Thoracic aorta (tissue), 2 donors: ENCODE data around the gene SLCO4A1. TPM values are rescaled to one million over a fixed set of nuclear protein-coding genes. Genes with fewer than 3 reads are reported as not detected.

ENCODE experiments used
- ATAC-seq: fragments of 150-250 bp; one replicate; pipeline ENCODE4 v1.8.0; 2017; ENCODE audit warnings: low read depth; ENCODE audit not compliant: insufficient number of reproducible peaks, low FRiP score
- DNase-seq: peaks from one replicate; pipeline ENCODE4 v3.0.0-alpha.2; 2020; ENCODE audit warnings: low spot score
- H3K27ac ChIP-seq, 2 donors: fragments of 200-600 bp; sonication (generic); 1 replicate in 1 of 2; 2 replicates in 1 of 2; pipeline ENCODE4 v1.5.1; 2016; ENCODE audit warnings: mild to moderate bottlenecking in 2 of 2, moderate library complexity in 2 of 2
- H3K27me3 ChIP-seq: fragments of 200-600 bp; sonication (generic); replicated peaks from 2 replicates; pipeline ENCODE4 v1.6.0; 2016; ENCODE audit warnings: mild to moderate bottlenecking; ENCODE audit not compliant: insufficient read depth
- H3K36me3 ChIP-seq: fragments of 200-600 bp; sonication (generic); one replicate; pipeline ENCODE4 v1.5.1; 2016
- H3K4me1 ChIP-seq, 2 donors: fragments of 200-600 bp; sonication (generic); 1 replicate in 1 of 2; 2 replicates in 1 of 2; pipeline versions ENCODE4 v1.5.1 to v1.6.0; 2016; ENCODE audit warnings: low read depth in 2 of 2, mild to moderate bottlenecking in 1 of 2; ENCODE audit not compliant: control insufficient read depth in 1 of 2
- H3K4me3 ChIP-seq: fragments of 200-600 bp; sonication (generic); 2 replicates; pipeline ENCODE4 v1.5.1; 2016; ENCODE audit warnings: mild to moderate bottlenecking
- H3K9me3 ChIP-seq: fragments of 200-600 bp; sonication (generic); 2 replicates; pipeline ENCODE4 v1.5.1; 2016
- total RNA-seq, 2 donors: library from RNA; depleted of rRNA; stranded (reverse); fragments of >200 nt; gene quantifications; one replicate each; pipeline versions ENCODE4 v1.1.0 to v1.2.3, GENCODE V29; 2016
- TF ChIP-seq, protein P1 (sequence below): fragments of 200-600 bp; sonication (generic); IDR thresholded peaks from one replicate; pipeline ENCODE4 v1.5.1; 2019; ENCODE audit warnings: antibody characterized with exemption

SLCO4A1 gene
- total RNA-seq, 2 donors from 2014 or later, result 22.1 to 26.0 TPM

- Histone ChIP-seq H3K9me3 (no peaks in the 10 kb centered on the region), H3K27me3 (no peaks in the 10 kb centered on the region), H3K36me3 (no peaks in the 10 kb centered on the region), H3K4me3 (no peak overlapping the region), H3K27ac (no peak overlapping the region), H3K4me1 (peaks cover 0 to 4% of the 10 kb centered on the region in 2 donors)
- DNase-seq (no peak), ATAC-seq (no peak)
- TF ChIP-seq, protein P1, sequence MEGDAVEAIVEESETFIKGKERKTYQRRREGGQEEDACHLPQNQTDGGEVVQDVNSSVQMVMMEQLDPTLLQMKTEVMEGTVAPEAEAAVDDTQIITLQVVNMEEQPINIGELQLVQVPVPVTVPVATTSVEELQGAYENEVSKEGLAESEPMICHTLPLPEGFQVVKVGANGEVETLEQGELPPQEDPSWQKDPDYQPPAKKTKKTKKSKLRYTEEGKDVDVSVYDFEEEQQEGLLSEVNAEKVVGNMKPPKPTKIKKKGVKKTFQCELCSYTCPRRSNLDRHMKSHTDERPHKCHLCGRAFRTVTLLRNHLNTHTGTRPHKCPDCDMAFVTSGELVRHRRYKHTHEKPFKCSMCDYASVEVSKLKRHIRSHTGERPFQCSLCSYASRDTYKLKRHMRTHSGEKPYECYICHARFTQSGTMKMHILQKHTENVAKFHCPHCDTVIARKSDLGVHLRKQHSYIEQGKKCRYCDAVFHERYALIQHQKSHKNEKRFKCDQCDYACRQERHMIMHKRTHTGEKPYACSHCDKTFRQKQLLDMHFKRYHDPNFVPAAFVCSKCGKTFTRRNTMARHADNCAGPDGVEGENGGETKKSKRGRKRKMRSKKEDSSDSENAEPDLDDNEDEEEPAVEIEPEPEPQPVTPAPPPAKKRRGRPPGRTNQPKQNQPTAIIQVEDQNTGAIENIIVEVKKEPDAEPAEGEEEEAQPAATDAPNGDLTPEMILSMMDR, result no peak
These were observed 58.1 kb downstream of the SLCO4A1 start for GRCh38 chr20:62700261-62700930.

GRCh38 chr20:62701161-62702012, 59.1 kb downstream of the SLCO4A1 start:
- DNase-seq (no peak), ATAC-seq (no peak)
- H3K27ac ChIP-seq, result no peak overlapping the region
- H3K4me3 ChIP-seq, result no peak overlapping the region
- H3K4me1 ChIP-seq, result peaks cover 0 to 4% of the 10 kb centered on the region in 2 donors
- H3K27me3 ChIP-seq, result no peaks in the 10 kb centered on the region
- no peaks in the 10 kb centered on the region for H3K9me3 ChIP-seq
- H3K36me3 ChIP-seq, result no peaks in the 10 kb centered on the region
- TF ChIP-seq, protein P1, result no peak

GRCh38 chr20:62702013-62702300, 59.7 kb downstream of the SLCO4A1 start:
- no peak overlapping the region for H3K4me3 ChIP-seq
- H3K27me3 ChIP-seq, result no peaks in the 10 kb centered on the region
- no peaks in the 10 kb centered on the region for H3K36me3 ChIP-seq
- peaks cover 0 to 4% of the 10 kb centered on the region in 2 donors for H3K4me1 ChIP-seq
- H3K9me3 ChIP-seq, result no peaks in the 10 kb centered on the region
- TF ChIP-seq, protein P1, result no peak
- no peak overlapping the region for H3K27ac ChIP-seq
- DNase-seq, result no peak
- no peak for ATAC-seq

- Histone ChIP-seq H3K9me3 (no peaks in the 10 kb centered on the region), H3K27me3 (no peaks in the 10 kb centered on the region), H3K4me3 (no peak overlapping the region), H3K36me3 (no peaks in the 10 kb centered on the region), H3K27ac (no peak overlapping the region), H3K4me1 (peaks cover 0 to 4% of the 10 kb centered on the region in 2 donors)
- DNase-seq (no peak), ATAC-seq (no peak)
- TF ChIP-seq, protein P1, result no peak
These were observed 60.9 kb downstream of the SLCO4A1 start for GRCh38 chr20:62702895-62703852.

GRCh38 chr20:62703853-62704228, 61.5 kb downstream of the SLCO4A1 start:
- ATAC-seq, result no peak
- TF ChIP-seq, protein P1, result no peak
- no peaks in the 10 kb centered on the region for H3K36me3 ChIP-seq
- no peak for DNase-seq
- H3K4me3 ChIP-seq, result no peak overlapping the region
- H3K27me3 ChIP-seq, result no peaks in the 10 kb centered on the region
- H3K4me1 ChIP-seq, result peaks cover 0 to 4% of the 10 kb centered on the region in 2 donors
- no peaks in the 10 kb centered on the region for H3K9me3 ChIP-seq
- no peak overlapping the region for H3K27ac ChIP-seq
